ENCODE measurements around the gene C4B.
"Not testable (repeated sequence)": the region's sequence is repeated elsewhere in the genome, so short reads cannot be mapped to it uniquely, and the experiment has no call there.

The C4B gene

DNA sequence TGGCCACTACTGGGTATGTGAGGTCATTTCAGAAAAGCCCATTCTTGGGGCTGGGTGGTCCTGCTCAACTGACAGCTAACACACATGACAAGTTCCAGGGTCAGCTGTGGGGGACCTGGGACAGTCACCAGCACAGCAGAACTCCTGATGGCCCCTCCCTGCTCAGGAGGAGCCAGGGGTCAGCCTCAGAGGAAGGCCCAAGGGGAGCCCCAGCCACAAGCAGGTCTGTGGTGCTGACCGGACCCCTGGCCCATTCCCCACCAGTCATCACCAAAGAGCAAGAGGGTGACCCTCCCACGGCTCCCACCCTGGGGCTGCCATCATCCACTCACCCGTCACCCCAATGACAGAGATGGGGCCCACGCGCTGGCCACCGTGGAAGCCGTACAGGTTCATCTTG, 41.7 kb downstream of the C4B start:
- DNase-seq: no peak

GRCh38 chr6:32057966-32058365, 43.4 kb downstream of the C4B start:
- no peak for DNase-seq

DNA sequence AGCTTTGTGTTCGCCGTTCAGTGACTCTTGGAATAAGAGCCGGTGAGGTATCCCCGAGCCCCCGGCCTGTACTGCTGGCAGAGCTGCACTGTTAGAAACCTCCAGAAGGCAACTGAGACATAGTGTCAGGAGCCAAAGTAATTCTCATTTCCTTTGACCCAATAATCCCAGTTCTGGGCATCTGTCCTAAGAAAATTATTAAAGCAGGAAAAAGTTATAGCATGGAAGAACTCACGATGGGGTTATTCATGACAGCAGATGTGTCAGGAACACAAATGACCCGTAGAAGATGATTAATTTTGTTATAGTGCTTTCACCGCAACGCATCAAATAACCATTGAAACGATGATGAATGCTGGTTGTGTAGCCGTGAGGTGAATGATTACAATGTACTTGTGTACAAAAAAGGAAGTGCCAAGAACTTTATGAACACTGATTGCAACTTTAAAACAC, 43.9 kb downstream of the C4B start:
- DNase-seq: no peak

DNA sequence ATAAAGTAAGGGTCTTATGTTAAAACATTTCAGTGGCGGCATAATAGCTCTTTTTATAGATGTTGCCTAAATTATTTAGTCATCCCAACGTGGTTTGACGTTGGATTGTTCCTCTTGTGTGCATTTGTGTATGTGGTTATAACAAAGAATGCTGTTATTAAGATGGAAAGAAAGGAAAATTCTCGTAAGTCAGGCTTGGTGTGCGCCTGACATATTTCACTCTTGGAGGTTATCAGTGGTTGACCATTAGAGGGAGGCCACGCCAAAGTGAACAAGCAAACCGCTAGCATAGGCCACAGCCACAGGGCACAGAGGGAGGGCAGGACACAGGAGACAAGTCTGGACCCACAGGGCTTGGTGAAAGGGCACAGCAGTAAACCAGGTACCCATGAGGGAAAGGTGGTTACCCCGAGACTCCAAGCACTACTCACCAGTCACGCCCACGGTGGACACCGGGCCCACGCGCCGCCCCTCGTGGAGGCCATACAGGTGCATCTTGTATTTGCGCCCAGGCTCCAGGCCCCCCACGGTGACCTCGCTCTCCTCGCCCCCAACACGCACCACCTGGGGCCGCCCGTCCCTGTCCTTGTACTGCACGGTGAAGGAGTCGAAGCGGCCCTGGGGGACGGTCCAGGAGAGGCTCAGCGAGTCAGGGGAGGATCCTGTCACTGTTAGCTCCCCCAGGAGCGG, 46.5 kb downstream of the C4B start:
- DNase-seq: no peak

DNA sequence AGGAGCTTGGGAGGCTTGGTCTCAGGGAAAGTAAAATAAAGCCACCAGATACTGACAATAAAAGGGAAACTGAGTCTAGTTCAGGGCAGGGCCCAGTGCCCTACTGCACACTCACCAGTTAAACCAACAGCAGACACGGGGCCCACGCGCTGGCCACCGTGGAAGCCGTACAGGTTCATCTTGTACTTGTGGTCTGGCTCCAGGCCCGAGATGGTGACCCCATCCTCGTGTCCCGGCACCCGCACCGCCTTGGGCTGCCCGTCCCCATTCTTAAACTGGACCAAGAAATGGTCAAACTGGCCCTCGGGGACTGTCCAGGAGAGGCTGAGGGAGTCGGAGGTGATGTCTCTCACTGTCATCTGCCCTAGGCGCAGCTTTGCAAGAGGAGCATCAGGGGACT, 50.1 kb downstream of the C4B start:
- no peak for DNase-seq

DNA sequence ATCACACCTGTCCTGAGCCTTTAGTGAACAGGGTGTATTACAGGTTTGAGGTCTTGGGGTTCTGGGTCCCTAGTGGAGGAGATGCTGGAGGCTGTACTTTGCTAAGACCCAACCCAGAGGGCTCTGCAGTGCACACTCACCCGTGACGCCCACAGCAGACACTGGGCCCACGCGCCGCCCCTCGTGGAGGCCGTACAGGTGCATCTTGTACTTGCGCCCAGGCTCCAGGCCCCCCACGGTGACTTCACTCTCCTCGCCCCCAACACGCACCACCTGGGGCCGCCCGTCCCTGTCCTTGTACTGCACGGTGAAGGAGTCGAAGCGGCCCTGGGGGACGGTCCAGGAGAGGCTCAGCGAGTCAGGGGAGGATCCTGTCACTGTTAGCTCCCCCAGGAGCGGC, 52.9 kb downstream of the C4B start:
- DNase-seq: not testable (repeated sequence)

DNA sequence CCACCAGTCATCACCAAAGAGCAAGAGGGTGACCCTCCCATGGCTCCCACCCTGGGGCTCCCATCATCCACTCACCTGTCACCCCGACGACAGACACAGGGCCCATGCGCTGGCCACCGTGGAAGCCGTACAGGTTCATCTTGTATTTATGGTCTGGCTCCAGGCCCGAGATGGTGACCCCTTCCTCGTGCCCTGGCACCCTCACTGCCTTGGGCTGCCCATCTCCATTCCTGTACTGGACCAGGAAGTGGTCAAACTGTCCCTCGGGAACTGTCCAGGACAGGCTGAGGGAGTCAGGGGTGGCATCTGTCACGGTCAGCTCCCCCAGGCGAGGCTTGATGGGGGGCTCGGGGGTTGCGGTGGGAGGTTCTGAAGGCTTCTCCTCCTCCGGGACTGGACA, 53.7 kb downstream of the C4B start:
- DNase-seq: not testable (repeated sequence)

DNA sequence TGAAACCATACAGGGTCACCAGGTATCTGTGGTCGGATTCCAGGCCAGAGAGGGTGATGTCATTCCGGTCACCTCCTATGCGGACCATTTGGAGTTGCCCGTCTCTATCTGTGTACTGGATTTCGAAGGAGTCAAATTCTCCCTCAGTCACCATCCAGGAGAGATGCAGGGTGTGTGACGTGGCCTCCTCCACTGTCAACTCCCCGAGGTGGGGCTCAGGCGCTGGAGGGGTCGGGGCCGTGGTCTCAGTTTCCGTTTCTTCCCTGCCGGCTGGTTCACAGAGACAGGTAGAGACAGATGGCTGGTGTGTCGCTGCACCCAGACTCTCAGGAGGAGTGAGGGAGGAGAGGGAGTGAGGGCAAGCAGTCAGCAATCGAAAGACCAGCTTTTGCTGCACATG, 54.3 kb downstream of the C4B start:
- no peak for DNase-seq

DNA sequence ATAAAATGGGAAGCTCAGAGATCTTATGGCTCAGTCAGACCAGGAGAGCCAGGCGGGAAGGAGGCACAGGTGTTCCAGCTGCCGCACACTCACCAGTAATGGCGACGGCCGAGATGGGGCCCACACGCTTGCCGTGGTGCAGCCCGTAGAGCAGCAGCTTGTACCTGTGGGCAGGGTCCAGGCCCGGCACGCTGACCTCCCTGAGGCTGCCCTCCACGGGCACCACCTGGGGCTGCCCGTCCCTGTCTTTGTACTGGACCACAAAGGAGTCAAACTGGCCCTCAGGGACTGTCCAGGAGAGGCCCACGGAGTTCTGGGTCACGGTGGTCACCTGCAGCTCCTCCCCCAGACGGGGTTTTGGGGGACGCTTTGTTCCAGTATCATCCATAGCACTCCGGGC, 54.9 kb downstream of the C4B start:
- no peak for DNase-seq

GRCh38 chr6:32069878-32070515, 55.4 kb downstream of the C4B start:
- DNase-seq: no peak

DNA sequence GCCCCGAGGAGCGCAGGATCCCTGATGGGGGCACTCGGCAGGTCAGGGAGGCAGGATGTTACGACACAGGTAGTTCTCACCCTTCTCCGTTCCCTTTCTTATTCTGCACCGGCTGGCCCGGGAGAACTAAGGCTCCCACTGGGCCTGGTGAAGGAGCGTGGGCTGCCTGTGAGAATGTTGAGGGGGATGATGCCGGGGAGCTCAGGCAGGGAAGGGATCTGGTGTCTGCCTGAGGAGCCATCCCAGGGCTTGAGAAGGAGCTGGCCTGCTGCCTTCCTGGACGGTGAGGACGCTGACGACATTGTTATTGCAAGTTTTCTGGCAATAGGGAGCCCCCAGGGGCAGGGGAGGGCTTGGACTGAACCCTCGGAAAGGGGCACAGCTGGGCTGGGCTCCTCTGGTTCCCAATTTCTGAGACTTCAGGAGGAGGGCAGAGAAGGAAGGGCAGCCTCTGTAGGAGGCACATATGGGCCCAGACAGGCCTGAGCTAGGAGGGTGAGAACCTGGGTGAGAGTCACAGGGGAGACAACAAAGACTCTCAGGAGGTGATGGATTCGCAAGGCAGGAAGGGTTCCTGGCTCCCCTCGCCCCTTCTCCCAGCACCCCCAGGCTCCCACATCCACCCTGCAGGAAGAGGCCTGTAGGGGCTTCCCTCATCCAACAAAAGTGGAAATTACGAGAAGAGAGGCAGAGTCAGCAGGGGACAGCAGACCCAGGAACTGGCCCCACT, 56.4 kb downstream of the C4B start:
- no peak for DNase-seq

DNA sequence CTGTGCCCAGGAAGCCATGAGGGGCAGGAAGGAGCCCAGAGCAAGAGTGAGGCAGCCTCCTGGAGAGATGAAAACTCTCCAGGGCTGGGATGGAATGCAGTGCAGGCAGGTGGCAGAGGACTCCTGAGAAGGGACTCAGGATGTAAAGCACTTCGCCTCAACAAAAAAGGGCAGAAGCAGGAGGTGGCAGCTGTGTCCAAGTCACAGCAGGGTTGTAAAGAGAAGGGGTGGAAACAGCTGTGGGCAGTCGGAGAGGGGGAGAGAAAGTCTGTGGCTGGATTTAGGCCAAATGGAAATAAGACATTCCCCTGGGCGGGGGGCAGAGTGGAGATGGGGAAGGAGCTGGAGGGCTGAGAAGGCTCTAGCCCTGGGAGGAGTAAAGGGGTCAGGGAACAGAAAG, 58.5 kb downstream of the C4B start:
- DNase-seq: no peak

DNA sequence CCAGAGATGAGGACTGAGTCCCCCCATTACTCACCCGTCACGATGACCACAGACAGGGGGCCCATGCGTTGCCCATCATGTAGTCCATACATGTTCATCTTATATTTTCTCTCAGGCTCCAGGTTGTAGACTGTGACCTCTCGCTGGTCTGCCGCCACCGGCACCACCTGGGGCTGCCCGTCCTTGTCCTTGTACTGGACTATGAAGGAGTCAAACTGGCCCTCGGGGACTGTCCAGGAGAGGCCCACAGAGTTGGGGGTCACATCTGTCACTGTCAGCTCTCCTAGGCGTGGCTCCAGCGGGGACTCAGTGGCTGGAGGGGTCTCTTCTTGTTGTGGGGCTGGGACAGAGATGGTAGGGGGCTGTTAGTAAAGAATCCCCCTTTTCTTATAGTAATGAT, 59.0 kb downstream of the C4B start:
- DNase-seq: no peak

DNA sequence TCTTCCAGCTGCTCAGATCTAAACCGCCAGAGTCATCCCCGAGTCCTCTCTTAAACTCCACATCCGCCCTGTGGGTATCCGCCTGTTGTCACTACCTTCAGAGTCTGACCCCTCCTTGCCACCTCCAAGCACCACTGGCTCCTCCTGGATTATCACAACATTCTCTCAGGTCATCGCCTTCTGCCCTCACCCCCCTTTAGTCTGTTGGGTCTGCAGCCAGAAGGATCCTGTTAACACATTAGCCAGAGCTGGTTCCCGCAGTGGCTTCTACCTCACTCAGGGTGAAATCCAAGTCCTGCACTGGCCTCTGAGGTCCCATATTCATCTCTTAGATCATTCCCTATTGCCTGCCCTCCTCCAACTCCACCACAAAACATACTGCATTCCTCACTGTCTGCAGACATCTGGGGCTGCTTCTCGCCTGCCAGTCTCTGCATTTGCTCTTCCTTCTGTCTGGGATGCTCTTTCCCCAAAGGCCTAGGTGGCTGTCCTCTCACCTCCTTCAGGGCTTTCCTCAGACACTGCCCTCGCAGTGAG, 60.5 kb downstream of the C4B start:
- no peak for DNase-seq

GRCh38 chr6:32075781-32076180, 61.2 kb downstream of the C4B start:
- no peak for DNase-seq

- no peak for DNase-seq
These were observed 61.8 kb downstream of the C4B start for GRCh38 chr6:32076321-32076809.

GRCh38 chr6:32079566-32080290, 65.1 kb downstream of the C4B start:
- DNase-seq: no peak

GRCh38 chr6:32081168-32081990, 66.8 kb downstream of the C4B start:
- DNase-seq: peak in 1 of 2 experiments; percentile 5

- DNase-seq: no peak
These were observed 67.9 kb downstream of the C4B start for GRCh38 chr6:32082478-32082877.

- no peak for DNase-seq
These were observed 68.3 kb downstream of the C4B start for GRCh38 chr6:32082935-32083334.

- no peak for DNase-seq
These were observed 69.5 kb downstream of the C4B start for GRCh38 chr6:32083812-32084768.
